ENCODE measurements around the gene RMND5A. TPM values are rescaled to one million over a fixed set of nuclear protein-coding genes. Genes with fewer than 3 reads are reported as not detected.
A peak's percentile ranks its signal among the peaks of the same experiment; 100 is the strongest.

Gene RMND5A
- total RNA-seq, 1 donor from 2014 or later = 53.7 TPM

GRCh38 chr2:86764661-86765309 is 44.7 kb downstream of the RMND5A start:
- DNase-seq (ENCODE audit: low read depth) (peak; percentile 52), FAIRE-seq (no peak)
- Histone ChIP-seq H3K4me3 (ENCODE audit: low read depth, low read length) (no peak overlapping the region), H3K36me3 (ENCODE audit: control insufficient read depth, insufficient read depth, low read length) (peaks cover 8% of the 10 kb centered on the region), H3K27me3 (ENCODE audit: control insufficient read depth, insufficient read depth, low read length) (no peaks in the 10 kb centered on the region)
- TF ChIP-seq, protein P1, sequence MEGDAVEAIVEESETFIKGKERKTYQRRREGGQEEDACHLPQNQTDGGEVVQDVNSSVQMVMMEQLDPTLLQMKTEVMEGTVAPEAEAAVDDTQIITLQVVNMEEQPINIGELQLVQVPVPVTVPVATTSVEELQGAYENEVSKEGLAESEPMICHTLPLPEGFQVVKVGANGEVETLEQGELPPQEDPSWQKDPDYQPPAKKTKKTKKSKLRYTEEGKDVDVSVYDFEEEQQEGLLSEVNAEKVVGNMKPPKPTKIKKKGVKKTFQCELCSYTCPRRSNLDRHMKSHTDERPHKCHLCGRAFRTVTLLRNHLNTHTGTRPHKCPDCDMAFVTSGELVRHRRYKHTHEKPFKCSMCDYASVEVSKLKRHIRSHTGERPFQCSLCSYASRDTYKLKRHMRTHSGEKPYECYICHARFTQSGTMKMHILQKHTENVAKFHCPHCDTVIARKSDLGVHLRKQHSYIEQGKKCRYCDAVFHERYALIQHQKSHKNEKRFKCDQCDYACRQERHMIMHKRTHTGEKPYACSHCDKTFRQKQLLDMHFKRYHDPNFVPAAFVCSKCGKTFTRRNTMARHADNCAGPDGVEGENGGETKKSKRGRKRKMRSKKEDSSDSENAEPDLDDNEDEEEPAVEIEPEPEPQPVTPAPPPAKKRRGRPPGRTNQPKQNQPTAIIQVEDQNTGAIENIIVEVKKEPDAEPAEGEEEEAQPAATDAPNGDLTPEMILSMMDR (IDR thresholded peaks at IDR 0.05; ENCODE audit: insufficient read depth, low read length, severe bottlenecking) = peak; percentile 58

DNA sequence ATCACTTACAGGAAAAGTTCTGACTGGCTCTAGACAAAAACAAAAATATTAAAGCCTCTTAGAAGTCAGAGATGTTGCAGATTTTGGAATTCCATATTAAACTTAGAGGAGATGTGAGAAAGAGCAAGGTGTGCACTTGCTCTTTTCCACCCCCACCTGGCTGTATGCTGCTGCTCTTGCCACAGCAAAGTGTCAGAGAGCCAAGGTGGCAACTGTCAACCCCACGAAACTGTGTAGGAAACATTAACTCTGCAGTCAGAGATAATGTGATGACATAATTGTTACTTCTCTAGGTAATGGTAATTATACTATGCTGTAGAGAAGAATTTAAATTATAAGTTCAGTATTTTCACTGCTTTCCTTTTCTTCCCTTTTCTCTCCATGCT is 45.2 kb downstream of the RMND5A start:
- DNase-seq (ENCODE audit: low read depth) = no peak
- no peak for FAIRE-seq
- Histone ChIP-seq H3K4me3 (ENCODE audit: low read depth, low read length) (no peak overlapping the region), H3K27me3 (ENCODE audit: control insufficient read depth, insufficient read depth, low read length) (no peaks in the 10 kb centered on the region), H3K36me3 (ENCODE audit: control insufficient read depth, insufficient read depth, low read length) (peaks cover 9% of the 10 kb centered on the region)
- TF ChIP-seq, protein P1 (IDR thresholded peaks at IDR 0.05; ENCODE audit: insufficient read depth, low read length, severe bottlenecking) = no peak

GRCh38 chr2:86768189-86768949 is 48.3 kb downstream of the RMND5A start:
- FAIRE-seq = no peak
- TF ChIP-seq, protein P1 (IDR thresholded peaks at IDR 0.05; ENCODE audit: insufficient read depth, low read length, severe bottlenecking) = no peak
- no peak for DNase-seq (ENCODE audit: low read depth)
- H3K4me3 ChIP-seq (ENCODE audit: low read depth, low read length) = no peak overlapping the region
- peaks cover 9% of the 10 kb centered on the region for H3K36me3 ChIP-seq (ENCODE audit: control insufficient read depth, insufficient read depth, low read length)
- no peaks in the 10 kb centered on the region for H3K27me3 ChIP-seq (ENCODE audit: control insufficient read depth, insufficient read depth, low read length)

DNA sequence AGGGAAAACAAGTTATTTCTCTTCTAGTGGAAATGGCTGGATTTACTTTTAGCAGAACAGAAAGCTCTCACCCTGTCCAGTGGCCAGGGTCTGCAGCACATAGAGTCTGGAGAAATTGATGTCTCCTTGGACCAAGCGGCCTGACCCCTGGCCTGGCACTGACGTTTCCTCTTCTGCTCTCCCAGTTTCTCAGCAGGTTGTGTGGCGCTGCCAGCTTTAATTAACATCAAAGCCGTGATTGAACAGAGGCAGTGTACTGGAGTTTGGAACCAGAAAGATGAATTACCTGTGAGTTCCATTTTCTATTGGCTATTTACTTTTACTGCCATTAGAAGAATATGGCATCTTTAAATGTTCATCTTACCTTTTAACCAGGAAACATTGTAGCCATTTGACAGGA is 49.7 kb downstream of the RMND5A start:
- peaks cover 10% of the 10 kb centered on the region for H3K36me3 ChIP-seq (ENCODE audit: control insufficient read depth, insufficient read depth, low read length)
- TF ChIP-seq, protein P1 (IDR thresholded peaks at IDR 0.05; ENCODE audit: insufficient read depth, low read length, severe bottlenecking) = no peak
- FAIRE-seq = no peak
- H3K4me3 ChIP-seq (ENCODE audit: low read depth, low read length) = no peak overlapping the region
- H3K27me3 ChIP-seq (ENCODE audit: control insufficient read depth, insufficient read depth, low read length) = no peaks in the 10 kb centered on the region
- no peak for DNase-seq (ENCODE audit: low read depth)

DNA sequence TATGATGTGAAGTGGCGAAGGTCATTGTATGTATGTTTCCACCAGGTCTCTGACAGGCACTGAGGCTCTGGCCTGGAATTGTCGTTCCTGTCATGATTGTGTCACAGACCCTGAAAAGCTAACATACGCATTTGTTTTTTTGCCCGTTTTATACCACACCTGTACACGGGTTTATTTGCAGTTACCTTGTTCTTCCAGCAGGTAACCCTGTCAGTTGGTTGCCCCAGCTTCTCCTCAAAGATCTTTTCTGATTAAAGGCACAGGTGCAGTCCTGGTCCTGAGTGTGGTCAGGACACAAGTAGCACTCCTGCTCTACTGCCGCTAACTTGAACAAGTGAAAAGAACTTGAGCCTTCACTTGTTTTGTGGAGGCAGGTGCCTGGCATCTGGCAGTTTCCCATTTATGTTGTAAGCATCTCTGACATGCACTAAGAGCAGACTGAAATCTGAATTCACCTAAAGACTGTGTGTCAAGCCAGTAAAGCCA is 50.8 kb downstream of the RMND5A start:
- DNase-seq (ENCODE audit: low read depth) = no peak
- FAIRE-seq = no peak
- H3K4me3 ChIP-seq (ENCODE audit: low read depth, low read length) = no peak overlapping the region
- peaks cover 8% of the 10 kb centered on the region for H3K36me3 ChIP-seq (ENCODE audit: control insufficient read depth, insufficient read depth, low read length)
- TF ChIP-seq, protein P1 (IDR thresholded peaks at IDR 0.05; ENCODE audit: insufficient read depth, low read length, severe bottlenecking) = no peak
- H3K27me3 ChIP-seq (ENCODE audit: control insufficient read depth, insufficient read depth, low read length) = no peaks in the 10 kb centered on the region
